Measurements from ENCODE around the gene CALHM4.

DNA sequence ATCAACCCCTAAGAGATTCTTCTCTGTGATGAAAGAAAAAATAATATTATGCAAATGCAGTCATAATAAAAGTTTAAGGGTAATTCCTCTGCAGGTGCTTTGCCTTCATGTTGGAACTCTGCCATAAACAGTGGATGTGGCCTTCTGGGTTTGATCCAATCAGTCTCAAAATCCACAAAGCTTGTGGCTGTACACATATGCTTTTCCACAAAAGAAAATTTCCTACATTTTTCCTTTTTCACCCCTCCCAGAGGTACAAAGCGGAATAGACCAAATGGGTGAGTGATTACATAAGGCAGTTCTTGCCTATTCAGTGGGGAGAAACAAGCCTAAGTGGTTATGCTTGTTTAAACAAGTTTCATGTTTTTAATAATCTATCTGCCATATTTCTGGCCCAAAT is 25.4 kb upstream of the CALHM4 start:
- TF ChIP-seq POLR2AphosphoS5 (IDR thresholded peaks at IDR 0.05), result no peak
- TF ChIP-seq, protein P1, sequence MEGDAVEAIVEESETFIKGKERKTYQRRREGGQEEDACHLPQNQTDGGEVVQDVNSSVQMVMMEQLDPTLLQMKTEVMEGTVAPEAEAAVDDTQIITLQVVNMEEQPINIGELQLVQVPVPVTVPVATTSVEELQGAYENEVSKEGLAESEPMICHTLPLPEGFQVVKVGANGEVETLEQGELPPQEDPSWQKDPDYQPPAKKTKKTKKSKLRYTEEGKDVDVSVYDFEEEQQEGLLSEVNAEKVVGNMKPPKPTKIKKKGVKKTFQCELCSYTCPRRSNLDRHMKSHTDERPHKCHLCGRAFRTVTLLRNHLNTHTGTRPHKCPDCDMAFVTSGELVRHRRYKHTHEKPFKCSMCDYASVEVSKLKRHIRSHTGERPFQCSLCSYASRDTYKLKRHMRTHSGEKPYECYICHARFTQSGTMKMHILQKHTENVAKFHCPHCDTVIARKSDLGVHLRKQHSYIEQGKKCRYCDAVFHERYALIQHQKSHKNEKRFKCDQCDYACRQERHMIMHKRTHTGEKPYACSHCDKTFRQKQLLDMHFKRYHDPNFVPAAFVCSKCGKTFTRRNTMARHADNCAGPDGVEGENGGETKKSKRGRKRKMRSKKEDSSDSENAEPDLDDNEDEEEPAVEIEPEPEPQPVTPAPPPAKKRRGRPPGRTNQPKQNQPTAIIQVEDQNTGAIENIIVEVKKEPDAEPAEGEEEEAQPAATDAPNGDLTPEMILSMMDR (IDR thresholded peaks at IDR 0.05), result no peak
